Renal pelvis (tissue), 4 donors: ENCODE measurements around the gene YPEL2. TPM values are rescaled to one million over a fixed set of nuclear protein-coding genes. Genes with fewer than 3 reads are reported as not detected.

Experiments used
- DNase-seq: peaks from one replicate; pipeline ENCODE4 v3.0.0-alpha.2; 2013
- polyA plus RNA-seq, 3 donors: library from polyadenylated mRNA; unstranded; fragments of 120-200 nt; gene quantifications; one replicate each; pipeline ENCODE4 v1.2.1, GENCODE V29; 2013; ENCODE audit not compliant: insufficient read length in 3 of 3

YPEL2 gene
- polyA plus RNA-seq, 3 donors, result 32.1 to 47.0 (median 37.6) TPM

DNA sequence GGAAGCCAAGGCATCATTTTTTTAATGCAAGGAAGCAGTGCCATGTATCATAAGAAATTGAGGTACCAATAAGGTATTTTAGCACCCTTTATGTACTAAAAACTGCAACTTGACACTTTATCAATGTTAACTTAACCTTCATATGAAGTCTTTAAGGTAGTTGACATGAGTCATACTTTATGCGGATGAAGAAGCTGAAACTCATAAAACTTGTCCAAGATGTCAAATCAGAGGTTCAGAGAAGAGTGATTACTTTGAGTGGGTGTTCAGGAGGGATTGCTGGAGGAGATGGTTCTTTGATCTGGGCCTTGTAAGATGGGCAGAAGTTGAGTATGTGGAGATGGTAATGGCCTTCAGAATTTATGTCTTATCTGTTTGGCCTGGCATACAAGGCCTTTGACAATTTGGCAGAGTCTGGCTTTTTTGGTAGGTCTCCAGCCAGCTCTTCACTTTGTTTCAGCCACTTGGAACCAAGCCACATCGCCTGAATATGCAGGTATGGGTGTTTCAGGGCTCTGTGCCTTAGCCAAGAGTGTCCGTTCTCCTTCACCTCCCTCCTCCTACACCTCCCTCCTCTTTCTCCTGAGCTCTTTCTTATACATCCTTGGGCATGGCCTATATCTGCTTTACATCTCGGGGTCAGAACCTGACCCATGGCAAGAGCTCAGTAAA lies 23.7 kb downstream of the YPEL2 start:
- DNase-seq, result no peak

DNA sequence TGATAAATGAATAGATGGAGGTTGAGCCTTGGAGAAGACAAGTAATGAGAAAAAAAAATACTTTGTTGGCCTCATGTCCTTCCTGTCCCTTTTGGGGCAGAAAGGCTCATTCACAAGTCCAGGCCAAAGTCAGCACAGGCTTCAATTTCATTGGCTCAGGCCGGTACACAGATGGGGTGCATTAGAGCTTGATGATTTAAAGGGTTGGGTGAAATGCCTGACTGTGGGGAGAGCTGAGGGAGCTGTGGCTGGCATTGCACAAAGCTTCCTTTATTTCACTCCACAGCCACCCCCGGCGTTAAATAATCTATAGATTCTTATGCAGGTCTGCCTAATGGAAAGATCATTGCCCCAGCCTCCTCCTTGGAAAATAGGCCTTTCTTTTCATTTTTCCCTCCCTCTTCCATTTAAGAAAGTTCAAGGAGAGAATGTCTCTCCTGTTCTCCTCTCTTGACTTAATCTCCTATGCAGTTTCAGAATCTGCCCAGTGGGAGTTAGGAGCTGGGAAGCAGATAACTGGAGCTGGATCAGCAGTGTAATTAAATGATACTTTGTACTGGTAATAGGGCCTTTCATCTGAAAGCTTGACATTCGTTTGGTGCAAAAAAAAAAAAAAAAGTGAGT lies 24.4 kb downstream of the YPEL2 start:
- no peak for DNase-seq

DNA sequence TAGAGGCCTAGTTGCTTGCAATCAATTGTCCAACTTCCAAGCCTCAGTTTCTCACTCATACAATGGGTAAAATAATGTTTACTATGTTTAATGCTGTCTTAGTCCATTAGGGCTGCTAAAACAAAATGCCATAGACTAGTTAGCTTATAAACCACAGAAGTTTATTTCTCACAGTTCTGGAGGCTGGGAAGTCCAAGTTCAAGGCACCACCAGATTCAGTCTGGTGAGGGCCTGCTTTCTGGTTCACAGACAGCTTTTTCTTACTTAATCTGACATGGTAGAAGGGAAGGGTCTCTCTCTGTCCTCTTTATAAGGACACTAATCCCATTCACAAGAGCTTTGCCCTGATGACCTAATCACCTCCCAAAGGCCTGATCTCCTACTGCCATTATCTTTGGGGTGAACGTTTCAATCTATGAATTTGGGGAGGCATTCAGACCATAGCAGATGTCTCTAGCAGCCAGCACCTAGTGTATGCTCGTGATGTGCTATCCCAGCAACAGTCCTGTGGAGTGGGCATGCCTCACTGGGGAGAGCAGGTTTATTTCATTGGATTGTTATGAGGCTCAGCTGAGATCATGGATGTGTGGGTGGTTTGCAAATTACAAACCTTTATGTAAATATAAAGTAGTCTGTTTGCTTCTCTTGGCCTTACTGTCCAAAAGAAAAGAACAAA lies 25.2 kb downstream of the YPEL2 start:
- DNase-seq, result no peak

DNA sequence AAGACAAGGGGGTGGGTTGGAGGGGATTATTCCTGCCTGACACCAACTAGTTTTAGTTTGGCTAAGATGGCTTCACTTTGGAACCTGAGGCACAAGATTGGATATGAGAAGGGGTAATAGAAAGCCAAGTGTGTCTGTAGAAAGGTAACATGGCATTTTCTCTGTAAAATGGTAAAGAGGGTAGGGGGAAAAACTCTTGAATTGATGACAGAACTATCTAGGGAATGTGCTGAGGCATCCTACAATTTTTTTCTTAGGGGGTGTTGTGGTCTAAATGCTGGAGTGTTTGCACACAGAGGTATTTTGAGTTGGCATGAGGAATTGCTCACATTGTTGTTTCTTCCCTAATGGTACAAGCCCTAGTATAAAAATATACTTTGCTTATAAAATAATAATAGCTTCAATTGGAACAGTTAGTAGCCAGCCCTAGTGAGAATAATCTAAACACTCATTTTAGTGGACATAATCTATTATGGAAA lies 25.8 kb downstream of the YPEL2 start:
- no peak for DNase-seq

DNA sequence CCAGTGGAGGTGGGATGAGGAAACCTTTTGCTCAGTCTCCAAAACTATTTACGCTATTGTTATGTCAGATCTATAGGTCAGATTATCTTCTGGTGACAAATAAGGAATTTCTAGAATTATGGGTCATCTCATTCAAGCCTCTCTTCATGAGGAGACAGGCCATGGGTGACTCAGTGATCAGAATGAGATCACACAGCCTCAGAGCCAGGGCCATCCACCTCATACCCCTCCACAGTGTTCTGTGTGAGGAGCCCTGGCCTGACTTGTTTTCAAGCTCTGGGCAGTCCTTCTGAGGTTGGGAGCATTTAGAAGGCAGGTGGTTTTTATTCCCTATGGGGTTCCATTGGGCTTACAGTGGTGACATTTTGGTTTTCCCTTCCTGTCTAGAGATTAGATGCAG lies 26.5 kb downstream of the YPEL2 start:
- no peak for DNase-seq

DNA sequence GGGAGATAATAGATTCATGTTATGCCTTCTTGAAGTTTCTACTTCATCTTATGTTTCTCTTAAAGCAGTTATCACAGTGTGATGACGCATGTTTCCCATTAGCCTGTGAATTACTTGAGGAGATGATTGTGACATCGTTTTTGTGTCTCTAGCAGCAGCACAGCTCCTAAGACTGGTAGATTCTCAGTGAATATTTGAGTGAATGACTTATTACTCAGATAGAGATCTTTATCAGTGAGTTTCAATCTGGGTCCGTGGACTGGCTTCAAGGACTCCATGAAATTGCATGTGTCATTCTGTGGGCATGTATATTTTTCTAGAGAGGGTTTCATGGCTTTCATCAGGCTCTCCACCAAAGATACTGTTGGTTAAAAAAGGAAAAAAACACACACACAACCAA lies 29.9 kb downstream of the YPEL2 start:
- no peak for DNase-seq

DNA sequence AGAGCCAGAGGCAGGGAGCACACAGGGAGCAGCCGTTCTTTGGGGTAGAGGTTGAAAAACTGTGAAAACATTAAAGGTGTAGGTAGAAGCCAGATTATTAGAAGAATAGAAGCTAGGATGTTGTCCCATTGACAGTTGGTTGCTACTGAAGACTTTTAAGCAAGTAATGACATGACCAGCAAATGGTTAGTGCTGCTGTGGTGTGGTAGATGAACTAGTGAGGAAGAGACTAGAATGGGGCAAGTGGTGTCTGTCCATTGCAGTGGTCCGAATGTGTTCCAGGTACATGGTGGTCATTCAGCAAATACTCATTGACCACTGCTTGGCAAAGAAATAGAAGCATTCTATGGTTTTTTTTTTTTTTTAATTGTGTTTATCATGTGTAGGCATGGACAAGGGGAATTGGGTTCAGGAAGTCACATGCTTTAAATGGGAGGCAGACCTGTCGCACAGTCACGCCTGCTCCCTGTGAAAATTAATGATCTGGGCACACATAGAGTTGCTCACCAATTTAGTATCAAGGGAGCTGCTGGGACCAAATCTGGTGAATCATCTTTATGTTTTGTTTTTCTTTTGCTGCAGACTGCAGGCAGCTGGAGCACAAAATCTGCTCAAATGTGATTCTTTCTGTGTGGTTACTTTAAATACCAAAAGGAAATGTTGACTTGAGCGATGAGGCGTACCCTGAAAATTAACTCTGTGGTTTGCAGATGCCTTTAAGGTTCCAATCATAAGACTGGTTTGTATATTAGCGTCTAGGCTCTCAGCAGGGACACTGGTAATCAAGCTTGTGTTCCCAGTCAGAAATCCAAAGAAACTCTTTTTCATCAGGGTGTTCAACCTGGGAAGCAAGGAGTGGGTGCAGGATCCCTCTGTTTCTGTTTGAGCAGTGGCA lies 30.7 kb downstream of the YPEL2 start:
- DNase-seq, result peak; percentile 58

DNA sequence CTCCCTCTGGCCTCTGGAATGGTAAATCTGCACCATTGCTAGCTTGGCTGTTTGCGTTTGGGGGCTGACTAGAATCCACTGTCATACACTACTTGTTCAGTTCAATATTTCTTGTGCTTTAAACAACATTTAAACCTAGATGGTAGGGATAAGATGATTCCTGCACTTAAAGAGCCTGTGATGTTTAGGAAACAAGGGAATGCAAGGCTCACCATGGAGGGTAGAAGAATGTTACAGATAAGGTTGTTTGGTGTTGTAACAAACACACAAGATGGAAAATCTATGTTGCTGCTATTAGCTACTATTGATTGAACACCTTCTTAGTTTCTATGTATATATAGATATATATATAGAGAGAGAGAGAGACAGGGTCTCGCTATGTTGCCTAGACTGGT lies 31.4 kb downstream of the YPEL2 start:
- no peak for DNase-seq

DNA sequence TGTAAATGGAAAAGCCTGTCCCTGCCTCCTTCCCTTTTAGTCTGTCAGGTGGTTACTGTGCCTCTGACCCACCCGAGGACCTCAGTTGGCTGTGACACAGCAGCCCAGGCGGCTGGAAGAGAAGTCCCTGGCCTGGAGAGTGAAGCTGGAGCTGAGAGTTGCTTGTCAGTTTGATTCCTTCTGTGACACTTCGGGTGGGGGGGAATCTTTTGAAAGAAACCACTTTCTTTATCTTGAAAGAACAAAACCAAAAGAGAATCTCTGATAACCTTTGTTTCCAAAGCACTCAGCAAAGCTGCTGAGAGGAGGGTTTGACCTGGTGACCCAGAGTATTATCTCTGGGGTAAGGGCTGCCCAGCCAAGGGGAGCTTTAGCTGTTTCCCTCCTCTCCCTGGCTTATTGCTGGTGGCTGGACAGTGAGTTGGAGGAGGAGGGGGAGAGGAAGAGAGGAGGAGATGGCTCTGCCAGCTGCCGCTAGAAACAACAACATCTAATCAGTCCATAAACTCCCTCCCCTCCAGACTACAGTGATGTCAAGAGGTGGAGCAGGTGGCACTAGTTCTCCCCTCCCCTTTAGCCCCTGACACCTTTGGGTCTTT lies 34.0 kb downstream of the YPEL2 start:
- no peak for DNase-seq

DNA sequence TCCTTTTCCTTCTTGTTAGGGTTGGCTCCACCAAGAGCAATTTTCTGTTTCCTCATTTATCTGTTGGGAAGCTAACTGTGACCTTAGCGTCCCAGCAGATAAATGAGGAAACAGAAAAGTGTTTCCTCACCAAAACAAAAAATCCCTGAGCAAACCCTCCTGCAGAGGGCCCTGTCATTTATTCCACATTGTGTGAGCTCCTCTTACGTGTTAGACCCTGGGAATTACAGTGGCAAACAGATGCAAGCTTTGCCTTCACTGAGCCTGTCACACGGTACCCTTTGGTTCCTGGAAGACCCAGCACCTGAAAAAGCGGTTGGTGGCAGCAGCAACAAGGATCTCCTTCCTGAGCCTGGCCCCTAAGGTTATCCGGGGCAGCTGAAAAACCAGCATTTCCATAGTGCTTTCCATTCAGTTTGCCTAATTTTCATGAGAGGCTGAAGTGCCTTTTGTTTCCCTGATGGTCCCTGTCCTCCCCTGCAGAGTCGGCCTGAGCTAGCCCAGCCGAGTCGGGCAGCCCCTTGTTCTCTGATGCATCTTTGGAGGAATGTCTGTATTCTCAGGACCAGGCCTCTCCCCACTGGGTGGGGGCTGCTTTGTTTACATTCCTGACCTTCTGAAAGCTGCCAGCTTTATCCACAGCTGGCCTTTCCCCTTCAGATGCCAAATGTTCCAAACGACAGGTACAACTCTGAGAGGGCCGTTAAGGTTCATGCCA lies 34.7 kb downstream of the YPEL2 start:
- no peak for DNase-seq

DNA sequence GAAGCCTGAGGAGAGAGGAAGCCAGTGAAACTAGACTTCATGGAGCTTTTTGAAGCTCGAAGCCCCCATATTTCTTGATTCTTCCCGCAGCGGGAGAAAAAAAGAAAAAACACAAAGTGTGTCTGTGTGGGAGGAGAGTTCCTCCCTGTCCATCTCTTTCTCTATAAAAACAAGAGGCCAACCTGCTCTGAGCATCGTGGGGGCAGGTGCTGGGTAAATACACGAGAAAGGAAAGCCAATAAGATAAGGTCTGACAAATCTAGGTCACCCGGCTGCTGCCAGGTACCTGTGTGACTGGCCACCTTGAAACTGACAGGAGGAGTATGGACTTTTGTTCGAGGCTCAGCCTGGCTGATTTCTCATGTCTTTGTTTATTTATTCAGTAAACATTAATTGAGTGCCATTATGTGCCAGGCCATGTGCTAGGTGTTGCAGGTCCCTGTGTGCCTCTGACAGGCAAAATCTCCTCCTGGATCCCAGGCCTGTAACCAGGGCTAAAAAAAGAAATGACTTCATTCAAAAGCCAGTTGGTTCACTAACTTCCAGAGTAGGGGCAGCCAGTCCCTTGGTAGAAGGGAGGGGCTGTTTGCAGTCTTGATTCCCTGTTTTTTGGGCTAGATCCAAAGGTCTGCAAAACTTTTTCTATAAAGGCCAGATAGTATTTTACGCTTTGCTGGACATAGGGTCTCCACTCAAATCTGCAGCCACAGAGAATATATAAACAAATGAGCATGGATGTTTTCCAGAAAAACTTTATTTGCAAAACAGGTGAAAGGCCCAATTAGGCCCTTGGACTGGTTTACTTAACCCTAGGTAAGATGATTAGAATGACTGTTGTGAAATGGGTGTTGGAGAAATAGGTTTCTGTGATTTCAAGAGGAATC lies 35.6 kb downstream of the YPEL2 start:
- peak; percentile 73 for DNase-seq

DNA sequence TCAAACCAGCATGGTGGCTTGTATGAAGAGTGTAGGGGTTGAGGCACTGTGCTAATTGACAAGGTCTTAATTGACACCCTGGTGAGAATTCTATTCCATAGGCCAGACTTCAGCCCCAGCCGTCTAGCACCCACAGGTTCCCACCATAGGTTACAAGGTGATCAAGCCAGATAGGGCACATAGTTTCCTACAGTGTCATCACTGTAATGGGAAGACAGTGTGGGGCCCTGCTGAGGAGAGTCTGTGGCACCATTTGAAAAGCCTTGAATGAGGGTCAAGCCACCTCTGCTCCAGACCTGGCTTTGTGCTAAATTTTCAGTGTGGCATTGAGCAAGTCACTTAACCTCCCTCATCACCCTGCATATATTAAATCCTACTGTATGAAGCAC lies 36.2 kb downstream of the YPEL2 start:
- no peak for DNase-seq

DNA sequence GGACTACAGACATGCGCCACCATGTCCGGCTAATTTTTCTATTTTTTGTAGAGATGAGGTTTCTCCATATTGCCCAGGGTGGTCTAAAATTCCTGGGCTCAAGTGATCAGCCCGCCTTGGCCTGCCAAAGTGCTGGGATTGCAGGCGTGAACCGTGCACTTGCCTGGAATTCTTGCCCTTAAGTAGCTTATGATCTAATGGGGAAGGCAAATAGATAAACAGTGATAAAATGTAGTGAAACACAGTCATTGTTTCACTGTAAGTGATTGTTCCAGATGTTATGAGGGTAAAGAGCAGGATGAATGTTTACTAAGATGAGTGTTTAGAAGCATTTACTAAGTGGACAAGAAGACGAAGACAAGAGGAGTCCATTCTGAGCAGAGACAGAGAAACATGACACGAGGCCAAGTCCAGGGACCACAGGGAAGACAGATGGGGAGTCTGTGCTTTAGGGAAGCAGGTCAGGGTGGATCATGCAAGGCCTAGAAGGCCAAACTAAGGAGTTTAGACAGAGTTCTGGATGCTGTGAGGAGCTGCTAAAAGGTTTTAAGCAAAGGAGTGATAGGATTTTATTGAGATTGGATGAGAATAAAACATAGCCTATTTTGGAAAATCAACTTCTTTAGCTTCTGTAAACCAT lies 36.9 kb downstream of the YPEL2 start:
- DNase-seq, result no peak

DNA sequence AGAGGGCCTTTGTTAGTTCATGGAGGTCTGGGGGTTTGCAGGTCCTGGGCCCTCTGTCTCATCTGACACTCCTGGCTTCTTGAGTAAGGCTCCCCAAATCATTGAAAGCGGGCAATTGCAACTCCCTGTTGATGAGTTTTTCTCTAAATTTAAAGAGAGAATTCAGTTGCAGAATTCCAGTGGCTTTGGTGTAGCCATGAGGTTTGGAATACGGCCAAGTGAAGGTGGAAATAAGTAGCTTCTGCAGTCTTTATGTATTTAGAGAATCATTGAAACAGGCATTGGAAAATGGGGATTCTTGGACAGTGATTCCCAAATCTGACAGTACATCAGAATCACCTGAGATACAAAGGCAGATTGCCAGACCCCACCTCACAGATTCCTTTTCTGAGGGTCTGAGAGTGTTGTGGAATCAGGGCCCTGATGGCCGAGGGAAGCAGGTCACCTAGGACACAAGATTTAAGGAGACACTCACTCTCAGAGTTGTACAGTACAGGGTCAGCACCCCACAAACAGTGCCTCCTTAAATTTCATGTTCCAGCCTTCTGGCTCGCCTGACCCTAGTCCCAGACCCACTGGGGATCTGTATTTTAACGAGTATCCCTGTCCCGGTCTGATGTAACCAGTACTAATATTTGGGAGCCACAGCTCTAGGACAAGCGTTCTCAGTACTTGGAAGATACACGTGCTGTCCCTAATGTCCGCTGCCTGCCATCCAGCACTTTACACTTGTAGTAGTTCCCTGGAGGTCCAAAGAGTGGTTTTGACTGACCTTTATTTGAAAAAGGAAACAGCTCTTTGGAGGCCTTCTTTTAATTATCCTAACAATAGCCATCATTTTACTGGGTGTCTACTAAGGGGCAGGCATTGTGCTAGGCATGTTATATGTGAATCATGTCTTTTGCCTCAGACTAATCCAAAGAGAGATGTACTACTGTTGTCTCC lies 37.8 kb downstream of the YPEL2 start:
- DNase-seq, result no peak

DNA sequence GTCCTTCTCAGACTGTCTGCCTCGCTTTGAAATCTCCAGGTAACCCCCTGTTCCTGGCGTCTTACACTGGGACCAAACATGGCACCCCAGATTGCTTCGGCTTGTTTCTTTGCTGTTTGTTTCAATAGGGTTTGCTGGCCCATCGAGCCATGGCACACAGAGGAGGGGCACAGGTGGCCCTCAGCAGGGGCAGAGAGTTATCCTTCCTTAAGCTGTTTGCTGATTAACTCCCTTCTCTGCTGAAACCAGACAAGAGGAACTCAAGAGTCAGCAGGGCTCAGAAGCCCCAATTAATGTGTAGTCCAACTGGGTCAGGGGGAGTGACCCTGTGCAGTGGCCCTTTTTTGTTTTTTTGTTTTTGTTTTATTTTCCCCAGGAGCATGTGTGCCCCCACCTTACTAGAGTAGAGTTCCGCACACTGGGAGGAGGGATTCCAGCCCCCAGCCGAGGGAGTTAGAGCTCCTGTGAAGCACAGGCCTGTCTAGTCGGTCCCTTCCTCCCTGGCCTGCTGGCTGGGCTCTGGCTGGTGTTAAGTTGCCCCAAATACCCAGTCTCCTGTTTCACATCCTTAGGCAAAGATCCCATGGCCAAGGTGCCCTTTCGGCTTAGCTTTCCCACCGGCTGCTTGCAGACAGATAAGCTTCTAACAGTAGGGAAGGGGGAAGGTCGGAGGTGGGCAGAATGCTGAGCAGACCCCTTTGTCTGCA lies 39.3 kb downstream of the YPEL2 start:
- no peak for DNase-seq

DNA sequence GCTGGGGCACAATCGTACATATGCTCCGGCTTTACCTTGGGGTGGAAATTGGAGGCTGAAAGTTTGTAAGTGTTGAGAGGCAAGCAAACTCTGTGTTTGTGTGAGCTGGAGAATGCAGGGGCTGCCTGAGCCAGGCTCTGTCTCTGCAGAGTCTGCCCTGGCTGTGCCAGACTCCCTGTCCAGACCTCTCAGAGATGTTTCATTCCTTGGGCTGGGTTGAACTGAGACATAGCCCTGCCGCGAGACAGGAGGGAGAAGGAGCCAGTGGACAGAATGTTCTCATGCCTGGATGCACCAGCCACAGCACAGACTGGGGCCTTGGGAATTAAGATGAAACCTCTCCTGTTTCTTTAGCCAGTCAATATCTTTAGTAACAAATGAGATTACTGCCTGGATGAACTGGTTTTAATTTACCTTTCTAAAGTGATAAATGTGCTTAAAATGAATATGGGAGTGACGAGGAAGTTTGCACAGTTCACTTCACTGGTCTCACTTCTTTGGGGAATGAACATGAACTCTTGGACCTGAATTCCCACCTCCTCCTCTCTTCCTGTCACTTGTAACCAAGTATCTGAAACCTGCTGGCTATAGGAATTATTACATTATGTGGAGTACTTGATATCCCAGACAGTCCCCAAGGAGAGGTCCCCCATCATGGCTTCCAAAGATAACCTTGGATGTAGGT lies 40.1 kb downstream of the YPEL2 start:
- no peak for DNase-seq

DNA sequence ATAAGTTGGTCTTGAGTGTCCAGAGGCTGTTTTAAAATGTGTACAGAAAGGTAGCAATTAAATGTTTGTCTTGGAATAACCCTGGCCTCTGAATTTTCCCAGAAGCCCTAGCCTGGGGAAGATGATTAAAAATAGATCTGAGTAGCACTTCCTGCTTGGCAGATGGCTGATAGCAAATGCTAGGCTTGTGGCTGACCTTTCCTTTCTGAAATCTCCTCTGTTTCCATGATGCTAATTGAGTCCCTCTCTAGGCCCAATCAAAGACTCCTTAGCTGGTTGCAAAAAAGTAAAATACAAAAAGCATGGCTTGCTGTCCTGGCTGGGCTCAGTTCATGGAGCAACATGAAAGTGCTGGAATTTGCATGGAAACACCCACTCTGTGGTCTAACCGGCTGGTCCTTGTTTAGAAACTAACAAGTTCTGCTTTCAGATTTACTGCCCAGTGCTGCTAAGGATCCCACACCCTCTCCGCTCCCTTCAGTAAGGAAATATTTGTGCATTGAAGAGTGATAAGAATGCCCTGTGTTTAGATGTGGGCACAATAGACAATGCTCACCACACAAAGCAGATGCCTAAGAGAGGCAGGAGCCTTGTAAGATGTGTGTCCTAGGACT lies 40.8 kb downstream of the YPEL2 start:
- DNase-seq, result peak; percentile 70
